Inflammatory macrophage (primary cell): ENCODE data around the gene IL23R.

Source experiments
- DNase-seq, 2 donors: peaks; one replicate each; pipeline ENCODE4 v3.0.0-alpha.2; 2020 to 2022

IL23R gene

DNA sequence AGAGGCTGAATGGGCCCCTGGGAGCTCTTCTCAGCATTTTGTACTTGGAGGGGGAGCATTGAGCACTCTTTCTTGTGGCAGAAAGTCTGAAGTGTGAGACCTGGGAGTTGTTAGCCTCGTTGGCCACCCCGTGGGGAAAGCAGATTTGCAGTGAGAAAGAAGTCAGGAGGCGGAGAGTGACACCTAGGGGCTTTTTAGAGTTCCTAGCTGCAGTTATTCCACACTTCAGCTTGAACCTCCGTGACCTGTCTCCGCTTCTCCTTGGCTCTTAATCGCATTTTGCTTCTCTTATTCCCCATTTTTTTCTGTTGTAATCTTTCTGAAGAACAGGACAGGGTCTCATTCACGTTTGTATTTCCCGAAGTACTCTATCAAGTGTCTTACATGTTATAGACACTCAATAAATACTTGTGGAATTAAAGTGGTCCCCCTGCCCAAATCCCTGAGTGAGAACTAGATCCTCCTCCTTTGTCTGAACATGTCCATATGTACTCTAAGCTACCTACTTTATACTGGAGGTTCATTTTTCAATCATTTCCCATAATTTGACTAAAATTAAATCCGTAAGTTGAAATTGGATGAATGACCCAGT lies 17.0 kb upstream of the IL23R start:
- peak; percentile 16 to 49 for DNase-seq

DNA sequence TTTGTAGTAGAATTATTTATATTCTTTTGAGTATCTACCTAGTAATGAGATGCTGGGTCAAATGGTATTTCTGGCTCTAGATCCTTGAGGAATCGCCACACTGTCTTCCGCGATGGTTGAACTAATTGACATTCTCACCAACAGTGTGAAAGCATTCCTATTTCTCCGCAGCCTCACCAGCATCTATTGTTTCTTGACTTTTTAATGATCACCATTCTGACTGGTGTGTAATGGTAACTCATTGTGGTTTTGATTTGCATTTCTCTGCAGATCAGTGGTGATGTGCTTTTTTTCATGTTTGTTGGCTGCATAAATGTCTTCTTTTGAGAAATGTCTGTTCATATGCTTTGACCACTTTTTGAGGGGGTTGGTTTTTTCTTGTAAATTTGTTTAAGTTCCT lies 15.3 kb upstream of the IL23R start:
- no peak for DNase-seq

DNA sequence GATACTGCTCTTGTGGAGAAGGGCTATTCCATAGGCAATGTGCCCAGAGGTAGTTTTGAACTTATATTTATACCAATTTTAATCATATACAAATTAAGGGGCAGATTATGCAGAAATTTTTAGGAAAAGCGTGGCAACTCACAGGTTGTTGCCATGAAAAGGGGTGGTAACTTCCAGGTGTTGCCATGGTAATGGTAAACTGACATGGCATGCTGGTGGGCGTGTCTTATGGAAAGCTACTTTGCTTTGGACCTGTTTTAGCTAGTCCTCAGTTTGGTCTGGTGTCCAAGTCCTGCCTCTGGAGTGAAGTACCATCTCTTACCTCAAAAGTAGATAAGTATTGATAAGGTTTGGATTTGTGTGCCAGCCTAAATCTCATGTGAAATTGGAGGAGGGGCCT lies 7.9 kb upstream of the IL23R start:
- DNase-seq, result no peak

DNA sequence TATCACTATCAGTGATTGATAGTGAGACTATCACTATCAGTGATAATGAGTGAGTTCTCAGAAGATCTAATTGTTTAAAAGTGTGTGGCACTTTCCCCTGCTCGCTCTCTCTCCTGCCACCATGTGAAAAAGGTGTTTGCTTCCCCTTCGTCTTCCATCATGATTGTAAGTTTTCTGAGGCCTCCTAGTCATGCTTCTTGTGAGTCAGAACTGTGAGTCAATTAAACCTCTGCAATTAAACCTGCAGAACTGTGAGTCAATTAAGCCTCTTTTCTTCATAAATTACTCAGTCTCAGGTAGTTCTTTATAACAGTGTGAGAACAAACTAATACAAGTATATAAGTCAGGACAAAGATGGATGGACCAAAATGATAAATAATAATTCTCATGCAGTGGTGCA lies 7.0 kb upstream of the IL23R start:
- no peak for DNase-seq

DNA sequence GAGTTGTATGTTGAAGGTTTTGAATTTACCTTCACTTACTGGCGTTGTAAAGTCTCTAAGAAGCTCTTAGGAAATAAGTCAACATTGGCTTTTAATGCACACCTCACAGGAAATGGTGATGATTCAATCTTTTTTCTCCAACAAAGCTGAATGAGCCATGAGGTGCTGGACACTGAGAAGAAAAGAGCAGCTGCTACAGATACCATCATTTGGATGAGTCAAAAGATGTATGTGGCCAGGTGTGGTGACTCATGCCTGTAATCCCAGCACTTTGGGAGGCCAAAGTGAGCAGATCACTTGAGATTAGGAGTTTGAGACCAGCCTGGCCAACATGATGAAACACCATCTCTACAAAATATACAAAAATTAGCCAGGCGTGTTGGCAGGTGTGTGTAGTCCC lies 3.3 kb upstream of the IL23R start:
- no peak for DNase-seq

DNA sequence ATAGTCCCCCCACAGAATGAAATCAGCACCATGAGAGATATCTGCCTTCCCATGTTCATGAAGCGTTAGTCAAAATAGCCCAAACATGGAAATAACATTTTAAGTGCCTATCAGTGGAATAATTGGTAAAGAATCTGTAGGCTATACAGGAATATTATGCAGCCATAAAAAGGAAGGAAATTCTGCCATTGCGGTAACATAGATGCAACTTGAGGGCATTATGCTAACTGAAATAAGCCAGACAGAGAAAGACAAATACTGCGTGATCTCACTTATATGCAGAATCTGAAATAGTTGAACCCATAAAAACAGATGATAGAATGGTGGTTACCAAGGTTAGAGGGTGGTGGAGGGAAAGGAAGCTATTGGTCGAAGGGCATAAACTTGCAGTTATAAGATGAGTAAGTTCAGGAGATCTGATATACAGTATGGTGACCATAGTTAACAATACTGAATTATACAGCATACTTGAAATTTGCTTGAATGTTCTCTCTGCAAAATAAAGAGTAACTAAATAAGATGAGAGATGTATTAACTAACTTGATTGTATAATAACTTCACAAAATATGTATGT lies 699 bp upstream of the IL23R start:
- no peak for DNase-seq

DNA sequence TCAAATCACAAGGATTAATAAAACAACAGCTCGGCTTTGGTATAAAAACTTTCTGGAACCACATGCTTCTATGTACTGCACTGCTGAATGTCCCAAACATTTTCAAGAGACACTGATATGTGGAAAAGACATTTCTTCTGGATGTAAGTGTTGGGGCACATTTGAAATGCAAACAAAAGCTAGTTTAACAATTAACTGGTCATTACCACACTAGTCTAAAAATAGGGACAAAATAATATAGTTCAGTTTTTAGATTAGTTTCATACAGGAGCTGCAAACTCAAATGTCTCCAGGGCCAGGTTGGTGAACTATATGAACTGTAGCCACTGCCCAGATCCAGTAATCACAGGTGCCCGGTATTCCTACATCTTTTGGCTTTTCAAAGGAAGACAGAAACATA lies 3.2 kb downstream of the IL23R start:
- DNase-seq, result no peak

DNA sequence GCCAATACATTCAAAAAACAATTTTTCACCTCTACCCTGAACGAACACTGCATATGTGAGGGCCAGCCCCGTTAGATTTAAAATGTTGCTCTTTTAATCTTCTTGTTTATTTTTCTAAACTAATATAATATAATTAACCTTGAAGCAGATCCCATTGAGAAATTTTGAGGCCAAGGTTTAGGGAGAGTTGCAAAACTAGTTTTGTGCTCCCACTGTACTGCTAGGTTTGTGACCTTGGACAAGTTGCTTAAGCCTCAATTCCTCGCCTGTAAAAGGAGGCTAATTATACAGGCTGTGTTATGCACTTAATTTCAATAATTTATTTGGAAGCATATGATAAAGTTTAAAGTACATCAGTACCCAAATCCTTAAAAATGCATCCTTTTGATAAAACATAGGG lies 3.7 kb downstream of the IL23R start:
- DNase-seq, result no peak

DNA sequence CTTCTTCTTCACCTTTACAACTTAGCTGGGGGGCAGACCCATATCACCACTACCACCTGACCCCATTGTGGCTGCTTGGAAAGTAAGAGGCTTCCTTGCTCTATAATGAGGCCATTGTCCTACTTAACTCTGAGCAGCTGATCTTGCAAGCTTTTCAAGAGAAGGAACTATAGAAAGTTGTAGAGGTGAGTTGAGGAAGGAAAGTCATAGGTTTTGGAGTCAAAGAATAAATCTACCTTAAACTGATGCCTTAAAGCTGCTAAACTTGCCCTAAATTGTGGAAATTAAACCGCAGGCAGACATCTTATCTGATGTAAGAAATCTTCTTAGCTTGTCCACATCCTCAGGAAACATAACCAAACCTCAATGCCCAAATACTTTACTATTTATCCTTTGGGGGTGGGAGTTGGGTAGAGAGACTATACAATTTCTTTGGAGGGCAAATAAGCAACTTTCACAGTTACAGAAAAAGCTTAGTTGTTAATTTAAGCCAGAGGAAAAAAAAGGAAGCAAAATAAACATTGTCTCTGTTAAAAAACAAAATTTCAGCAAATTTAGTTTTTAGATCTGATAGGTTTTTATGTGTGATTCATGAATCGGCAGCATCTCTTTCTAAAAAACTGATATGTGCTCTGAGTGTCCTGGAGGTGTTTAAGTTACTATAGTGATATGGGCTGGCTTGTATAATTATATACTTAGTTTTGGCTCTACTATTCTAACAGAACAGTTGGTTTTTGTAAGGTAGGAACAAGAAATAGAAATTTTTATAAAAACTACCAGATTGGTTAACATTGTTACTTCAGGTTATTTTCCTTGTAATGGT lies 4.7 kb downstream of the IL23R start:
- DNase-seq, result no peak

DNA sequence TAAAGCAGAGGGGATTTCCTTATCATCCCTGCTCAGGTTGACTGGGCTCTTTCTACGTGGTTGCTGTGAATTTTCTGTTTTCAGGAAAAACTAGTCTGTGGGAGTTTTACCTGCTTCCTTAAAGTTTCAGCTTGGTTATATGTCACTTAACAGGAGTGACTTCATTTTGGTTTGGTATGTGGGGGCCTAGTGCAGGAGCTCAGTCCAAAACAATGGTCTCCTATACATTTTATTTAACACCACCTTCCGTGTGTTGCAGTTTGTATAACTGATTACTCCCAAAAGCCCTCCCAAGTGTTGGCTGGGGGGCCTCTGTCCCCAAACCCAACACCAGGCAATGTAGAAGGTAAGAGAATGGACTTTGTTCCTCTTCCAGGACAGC lies 5.3 kb downstream of the IL23R start:
- DNase-seq, result no peak

DNA sequence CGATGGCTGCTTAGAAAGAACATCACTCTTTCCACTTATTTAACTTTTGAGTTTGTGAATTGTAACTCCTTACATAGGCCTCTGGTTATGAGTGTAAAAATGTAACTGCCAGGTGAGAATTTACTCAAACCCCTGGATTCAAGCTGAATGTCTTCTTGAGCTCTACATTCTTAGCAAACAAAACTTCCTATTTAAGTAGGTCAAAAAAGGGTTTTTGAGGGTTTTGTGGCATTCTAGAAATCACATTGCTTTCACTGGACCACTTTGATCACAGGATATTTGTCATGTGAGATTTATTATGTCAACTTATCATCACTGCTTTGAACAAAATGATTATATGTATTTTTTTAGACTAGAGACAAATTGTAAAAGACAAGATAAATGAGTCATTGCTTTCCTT lies 5.7 kb downstream of the IL23R start:
- DNase-seq, result no peak

DNA sequence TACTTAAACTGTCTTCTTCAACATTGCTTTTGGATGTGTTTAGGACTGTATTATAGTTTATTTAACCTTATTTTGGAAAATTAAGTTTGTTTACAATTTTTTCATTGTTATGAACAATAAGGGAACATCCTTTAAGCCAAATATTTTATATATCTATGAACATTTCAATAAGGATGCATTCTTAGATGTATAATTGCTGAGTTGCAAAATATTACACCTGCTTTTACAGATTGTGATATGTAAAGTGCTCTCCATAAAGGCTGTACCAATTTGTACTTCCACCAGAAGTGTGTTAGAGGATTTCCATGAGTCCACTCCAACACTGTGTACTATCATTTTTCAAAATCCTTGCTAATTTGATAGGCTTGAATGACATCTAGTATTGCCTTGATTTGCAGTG lies 7.7 kb downstream of the IL23R start:
- DNase-seq, result no peak

DNA sequence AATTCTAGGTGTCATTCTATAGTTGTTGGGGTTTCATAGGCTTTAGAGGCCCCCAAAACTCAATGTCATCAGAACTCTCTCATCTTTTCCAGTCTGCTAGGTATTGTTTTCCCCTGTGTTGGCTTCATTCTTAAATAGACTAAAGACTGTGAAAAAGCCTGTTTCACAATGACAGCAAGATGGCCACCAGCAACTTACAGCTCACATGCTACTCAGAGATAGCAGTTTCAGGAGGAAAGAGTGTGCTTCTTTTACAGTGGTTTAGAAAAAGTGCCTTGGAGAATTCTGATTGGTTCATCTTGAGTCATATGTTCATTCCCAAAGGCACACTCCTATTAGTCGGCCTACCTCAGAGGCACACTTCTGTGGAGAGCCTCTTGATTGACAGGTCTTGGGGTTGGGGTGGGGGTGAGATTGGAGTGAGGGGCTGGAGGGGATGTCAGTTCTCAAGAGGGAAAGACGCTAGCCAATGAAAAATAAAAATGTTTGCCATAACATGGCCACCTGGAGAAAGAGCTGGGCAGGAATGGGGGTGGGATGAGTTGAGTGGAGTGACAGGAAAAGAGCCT lies 8.5 kb downstream of the IL23R start:
- no peak for DNase-seq

DNA sequence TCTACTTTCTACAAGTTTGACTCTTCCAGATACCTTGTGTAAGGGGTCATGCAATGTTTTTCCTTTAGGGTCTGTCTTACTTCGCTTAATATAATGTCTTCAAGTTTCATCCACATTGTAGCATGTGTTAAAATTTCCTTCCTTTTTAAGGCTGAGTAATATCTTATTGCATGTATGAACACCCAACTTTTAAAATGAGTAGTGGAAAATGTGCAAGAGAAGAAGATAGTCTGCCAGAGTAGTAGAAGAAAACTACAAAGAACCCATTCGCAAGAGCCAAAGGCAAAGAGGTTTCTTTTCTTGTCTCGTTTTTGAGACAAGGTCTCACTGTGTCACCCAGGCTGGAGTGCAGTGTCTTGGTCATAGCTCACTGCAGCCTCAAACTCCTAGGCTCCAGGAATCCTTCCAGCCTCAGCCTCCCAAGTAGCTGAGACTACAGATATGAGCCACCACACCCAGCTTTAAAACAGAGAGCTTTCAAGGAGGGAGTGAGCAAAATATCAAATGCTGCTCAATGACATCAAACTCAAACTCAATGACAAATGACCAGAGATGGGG lies 9.4 kb downstream of the IL23R start:
- no peak for DNase-seq

DNA sequence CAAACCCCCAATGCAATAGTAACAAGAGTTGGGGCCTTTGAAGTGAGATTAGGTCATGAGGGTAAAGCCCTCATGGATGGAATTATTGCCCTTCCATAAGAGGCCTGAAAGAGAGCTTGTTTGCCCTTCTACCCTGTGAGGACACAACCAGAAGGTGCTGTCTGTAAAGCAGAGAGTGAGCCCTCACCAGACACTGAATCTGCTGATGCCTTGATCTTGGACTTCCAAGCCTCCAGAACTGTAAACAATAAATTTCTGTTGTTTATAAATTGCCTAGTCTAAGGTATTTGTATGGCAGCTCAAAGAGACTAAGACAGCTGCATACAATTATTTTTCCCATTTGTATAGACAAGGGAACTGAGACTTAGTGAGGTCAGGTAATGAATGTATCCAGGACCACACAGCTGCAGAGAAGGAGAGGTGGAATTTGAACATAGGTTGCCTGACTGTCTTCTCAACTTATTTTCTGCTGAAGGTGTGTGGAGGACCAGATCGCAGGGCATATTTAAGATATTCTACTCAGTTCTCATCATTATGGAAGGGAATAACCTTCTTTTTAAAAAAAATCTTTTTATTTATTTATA lies 18.7 kb downstream of the IL23R start:
- DNase-seq, result no peak

DNA sequence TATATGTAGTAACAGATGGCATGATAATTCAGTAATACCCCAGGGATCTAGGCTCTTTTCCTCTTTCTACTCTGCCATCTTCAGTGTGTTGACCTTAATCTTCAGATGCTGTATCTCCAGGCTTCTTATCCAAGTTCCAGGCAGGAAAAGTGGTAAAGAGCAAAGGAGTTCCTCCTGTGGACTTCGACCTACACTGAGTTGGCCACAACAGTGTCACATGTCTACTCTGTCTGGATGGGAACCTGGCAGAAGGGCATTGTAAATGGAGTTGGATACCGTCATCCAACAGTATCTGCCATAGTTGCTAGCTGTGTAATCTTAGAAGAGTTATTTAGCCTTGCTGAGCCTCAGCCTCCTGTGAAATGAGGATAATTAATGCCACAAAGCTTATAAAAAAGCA lies 21.9 kb downstream of the IL23R start:
- no peak for DNase-seq

DNA sequence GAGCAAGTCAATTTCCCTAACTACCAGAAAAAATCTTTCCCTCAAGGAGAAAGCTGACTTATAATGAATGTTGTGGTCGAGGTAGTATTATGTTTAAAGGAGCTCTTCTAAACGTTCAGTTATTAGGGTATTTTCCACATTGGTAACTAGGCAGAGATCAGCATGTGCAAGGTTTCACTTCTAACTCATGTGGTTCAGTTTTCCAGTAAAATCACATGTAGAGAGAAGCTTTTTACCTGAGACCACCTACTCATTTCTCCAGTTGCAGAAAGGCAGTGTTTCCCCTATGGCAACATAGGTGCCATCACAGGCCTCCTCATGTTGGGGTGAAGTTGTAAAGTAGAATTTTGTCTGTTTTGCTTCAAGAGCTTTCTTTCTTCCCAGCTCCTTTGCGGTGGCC lies 23.7 kb downstream of the IL23R start:
- no peak for DNase-seq

DNA sequence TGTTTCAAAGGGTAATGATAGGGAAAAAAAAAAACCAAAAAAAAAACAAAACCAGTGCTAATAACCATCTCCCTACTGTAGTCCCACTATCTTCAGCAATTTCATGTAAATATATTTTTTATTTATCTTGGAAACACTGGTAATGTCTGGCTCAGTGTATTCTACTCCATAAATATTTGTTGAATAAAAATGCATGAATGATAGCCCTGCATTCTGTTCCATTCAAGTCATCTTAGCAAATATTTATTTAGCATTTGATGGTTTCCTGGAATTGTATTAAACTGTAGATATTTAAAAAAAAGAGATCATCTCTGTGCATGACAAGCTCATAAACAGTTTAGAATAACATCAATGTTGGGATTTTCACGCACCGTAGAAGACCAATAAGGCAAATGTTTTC lies 24.2 kb downstream of the IL23R start:
- DNase-seq, result no peak

DNA sequence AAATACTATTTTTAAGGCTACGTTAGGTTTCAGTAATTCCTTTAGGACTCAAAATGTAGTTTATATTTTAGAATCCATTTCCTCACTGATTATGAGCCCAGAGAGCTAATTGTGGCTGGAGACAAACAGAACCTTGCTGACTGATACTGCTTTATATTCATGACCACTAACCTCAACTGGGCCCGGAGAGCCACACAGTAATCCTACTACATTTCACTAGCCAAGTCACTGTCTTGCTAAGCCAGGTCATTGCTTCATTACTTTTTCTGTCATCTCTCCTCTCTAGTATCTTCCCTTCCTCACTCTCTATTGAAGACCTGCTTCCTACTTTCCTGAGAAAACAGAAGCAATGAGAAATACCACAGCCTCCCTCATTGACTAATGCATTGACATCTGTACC lies 24.7 kb downstream of the IL23R start:
- no peak for DNase-seq

DNA sequence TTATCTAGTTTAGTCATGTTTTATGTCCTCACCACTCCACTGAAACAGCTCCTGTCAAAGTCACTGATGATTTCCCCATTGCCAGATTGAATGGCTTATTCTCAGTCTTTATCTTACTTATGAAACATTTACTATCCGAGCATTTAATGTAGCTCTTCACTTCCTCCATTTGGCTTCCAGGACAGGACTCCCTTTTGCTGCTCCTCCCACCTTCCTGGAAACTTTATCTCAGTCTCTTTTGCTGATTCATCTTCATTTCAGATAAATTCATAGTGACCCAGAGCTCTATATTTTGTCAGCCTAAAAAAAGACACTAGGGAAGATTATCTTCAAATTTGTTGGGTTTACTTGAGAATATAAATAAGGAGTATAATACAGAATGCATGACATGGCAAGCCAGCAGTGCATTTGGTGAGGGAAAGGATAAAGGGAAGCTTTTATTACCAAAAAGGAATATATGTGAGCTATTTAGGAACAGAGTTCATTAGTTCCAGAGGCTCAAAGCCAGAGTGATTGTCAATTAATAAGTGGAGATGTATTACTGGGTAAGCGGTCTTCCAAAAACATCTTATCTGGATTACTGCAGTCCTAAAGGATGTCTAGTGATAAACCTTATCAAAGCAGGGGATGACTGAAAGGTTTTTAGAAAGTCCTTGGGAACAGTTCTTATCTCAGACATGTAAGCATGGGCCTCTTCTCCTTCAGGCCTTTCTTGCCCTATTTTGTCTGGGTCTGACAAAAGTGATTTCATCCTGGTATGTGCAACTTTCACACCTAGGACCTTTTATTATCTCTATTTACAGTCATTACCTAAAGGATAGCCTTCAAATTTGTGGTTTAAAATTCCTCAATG lies 25.6 kb downstream of the IL23R start:
- no peak for DNase-seq

DNA sequence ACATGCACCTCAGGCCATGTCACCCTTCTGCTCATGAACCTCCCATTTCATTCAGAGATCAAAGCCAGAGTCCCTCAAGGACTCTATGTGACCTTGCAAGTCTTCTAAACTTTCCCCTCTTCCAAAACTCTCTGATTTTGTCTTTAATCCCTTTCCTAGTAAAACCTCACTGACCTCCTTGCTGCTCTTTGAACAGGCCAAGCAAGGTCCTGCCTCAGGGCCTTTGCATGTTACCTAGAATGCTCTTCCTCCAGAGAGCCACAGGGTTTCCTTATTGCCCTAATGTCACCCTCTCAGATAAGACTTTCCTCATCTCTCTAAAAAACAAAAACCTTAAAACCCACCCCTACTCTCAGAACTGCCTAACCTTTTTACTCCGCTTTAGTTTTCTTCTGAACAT lies 26.6 kb downstream of the IL23R start:
- DNase-seq, result no peak

DNA sequence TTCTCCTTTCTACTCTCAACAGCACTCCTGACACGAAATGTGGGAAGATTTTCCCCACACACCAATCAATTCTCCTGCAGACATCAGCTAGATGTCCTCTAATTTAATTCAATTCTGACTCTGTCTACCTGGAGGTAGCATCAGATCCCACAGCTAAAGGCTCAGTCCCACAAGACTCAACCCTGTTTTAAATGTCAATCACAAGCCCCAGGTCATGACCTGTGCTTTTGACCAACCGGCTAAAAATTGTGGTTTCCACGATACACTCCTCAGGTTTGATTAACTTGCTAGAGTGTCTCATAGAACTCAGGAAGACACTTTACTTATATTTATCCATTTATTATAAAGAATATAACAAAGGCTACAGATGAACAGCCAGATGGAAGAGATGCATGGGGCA lies 27.4 kb downstream of the IL23R start:
- DNase-seq, result no peak
